K562 (cell line): ENCODE results near the gene KLHL22. TPM values are rescaled to one million over a fixed set of nuclear protein-coding genes. Genes with fewer than 3 reads are reported as not detected.

Source experiments
- CBFA2T2 ChIP-seq: fragments of 450-650 bp; conservative IDR thresholded peaks from 2 replicates; pipeline ENCODE4 v1.6.1; 2017; ENCODE audit warnings: mild to moderate bottlenecking
- CHD1 ChIP-seq: fragments of 200-600 bp; sonication (generic); IDR thresholded peaks from one replicate; pipeline ENCODE4 v1.6.1; 2012; ENCODE audit warnings: mild to moderate bottlenecking, moderate library complexity, low read length, inconsistent platforms
- EGR1 ChIP-seq: fragments of 450-650 bp; conservative IDR thresholded peaks from 2 replicates; pipeline ENCODE4 v1.6.1; 2017; ENCODE audit warnings: mild to moderate bottlenecking
- HDAC3 ChIP-seq: fragments of 450-650 bp; IDR thresholded peaks from 2 replicates; pipeline ENCODE4 v1.6.1; 2018; ENCODE audit warnings: borderline replicate concordance, mild to moderate bottlenecking, moderate library complexity; ENCODE audit not compliant: partially characterized antibody
- HNRNPLL ChIP-seq: fragments of 200-400 bp; formaldehyde crosslinking; IDR thresholded peaks from 2 replicates; pipeline ENCODE4 v1.6.1; 2017; ENCODE audit warnings: low read length, low read depth, mild to moderate bottlenecking; ENCODE audit not compliant: poor library complexity, severe bottlenecking
- LARP7 ChIP-seq: fragments of 450-650 bp; IDR thresholded peaks from 2 replicates; pipeline ENCODE4 v1.6.1; 2016
- MAZ ChIP-seq, 2 experiments: fragments of 450-650 bp in 1 of 2; sonication (generic) in 1 of 2; formaldehyde crosslinking; IDR thresholded peaks in 1 of 2; conservative IDR thresholded peaks in 1 of 2; 2 replicates each; pipeline versions ENCODE4 v1.4.0 to v1.5.0; 2020; ENCODE audit warnings: mild to moderate bottlenecking in 1 of 2, missing genetic modification reagents in 1 of 2
- MNT ChIP-seq, 2 experiments: fragments of 450-650 bp; conservative IDR thresholded peaks; 2 replicates each; pipeline ENCODE4 v1.6.1; 2017; ENCODE audit warnings: mild to moderate bottlenecking in 2 of 2, moderate library complexity in 2 of 2
- MYC ChIP-seq, 2 experiments: fragments of 250-450 bp in 1 of 2; sonication (Bioruptor Pico) in 1 of 2; IDR thresholded peaks; 2 replicates each; pipeline versions ENCODE4 v1.5.1 to v1.6.1; 2012 to 2021; ENCODE audit warnings: low read depth in 2 of 2, borderline replicate concordance in 1 of 2, improper control_type of control experiment in 1 of 2, low read length in 1 of 2, mild to moderate bottlenecking in 1 of 2, moderate library complexity in 1 of 2
- OTX1 ChIP-seq: fragments of 450-650 bp; formaldehyde crosslinking; IDR thresholded peaks from 2 replicates; pipeline ENCODE4 v1.4.0; 2022; ENCODE audit warnings: mild to moderate bottlenecking
- POLR2B ChIP-seq: fragments of 450-650 bp; IDR thresholded peaks from 2 replicates; pipeline ENCODE4 v1.6.1; 2018; ENCODE audit warnings: low read depth; ENCODE audit not compliant: partially characterized antibody
- SRF ChIP-seq, 2 experiments: fragments of 250-450, 450-650 bp in 1 of 2; sonication (Bioruptor Pico) in 1 of 2; sonication (generic) in 1 of 2; formaldehyde crosslinking; IDR thresholded peaks; 2 replicates each; pipeline versions ENCODE4 v1.5.0 to v1.5.1; 2020 to 2022; ENCODE audit warnings: mild to moderate bottlenecking in 1 of 2, missing genetic modification reagents in 1 of 2
- TCF15 ChIP-seq: fragments of 250-450 bp; sonication (Bioruptor Pico); IDR thresholded peaks from 2 replicates; pipeline ENCODE4 v1.8.0; 2022; ENCODE audit warnings: moderate library complexity, mild to moderate bottlenecking, inconsistent platforms
- XRCC4 ChIP-seq: IDR thresholded peaks from one replicate; pipeline ENCODE4 v1.6.1; 2011; ENCODE audit not compliant: insufficient read depth, insufficient read length; ENCODE audit errors: extremely low read depth
- ZNF165 ChIP-seq: fragments of 250-450 bp; sonication (Bioruptor Pico); IDR thresholded peaks from 2 replicates; pipeline ENCODE4 v1.4.0; 2020; ENCODE audit warnings: borderline replicate concordance
- polyA plus RNA-seq, 8 experiments: library from polyadenylated mRNA; depleted of rRNA in 4 of 8; stranded (reverse) in 5 of 8; unstranded in 3 of 8; fragments of >200 nt; fragmentation: Nextera tagmentation in 2 of 8; fragmentation: Illumina TruSeq in 1 of 8; extraction: Ambion mirVana in 2 of 8; extraction: Trizol in 1 of 8; gene quantifications; 2 replicates each; pipeline versions ENCODE4 v1.2.1 to v1.2.3, GENCODE V29; 2011 to 2014; ENCODE audit warnings: inconsistent platforms in 1 of 8, missing spikeins in 1 of 8
- total RNA-seq, 7 experiments: library from RNA; depleted of rRNA in 6 of 7; stranded (reverse); fragments of >200 nt in 6 of 7; fragmentation: Illumina TruSeq in 2 of 7; extraction: Trizol in 2 of 7; gene quantifications; 2 replicates each; pipeline versions ENCODE4 v1.2.1 to v1.2.3, GENCODE V29; 2011 to 2021; ENCODE audit warnings: low replicate concordance in 1 of 7
- TF ChIP-seq, protein P1 (sequence below): fragments of 450-650 bp; formaldehyde crosslinking; IDR thresholded peaks from 2 replicates; pipeline ENCODE4 v1.4.0; 2022; ENCODE audit warnings: missing genetic modification characterization

KLHL22 gene
- total and polyA plus RNA-seq, 9 of the 15 experiments (the other 6 are each of a cell fraction or from before 2014, with no cell fraction given): 1.3 to 25.6 (median 15.2) TPM

GRCh38 chr22:20517422-20517821 lies 21.8 kb upstream of the KLHL22 start (continued):
- no peak for TF ChIP-seq CBFA2T2
- TF ChIP-seq MNT (conservative IDR thresholded peaks at IDR 0.05): no peak
- TF ChIP-seq SRF (CRISPR knock-in tag; IDR thresholded peaks at IDR 0.05): 0 out of 4 replicates have a peak, but pooled peaks of 1 of the 2 experiments have one; percentile 19
- TF ChIP-seq ZNF165 (CRISPR knock-in tag): 0 out of 2 replicates have a peak, but pooled peaks have one; percentile 54
- TF ChIP-seq, protein P1, sequence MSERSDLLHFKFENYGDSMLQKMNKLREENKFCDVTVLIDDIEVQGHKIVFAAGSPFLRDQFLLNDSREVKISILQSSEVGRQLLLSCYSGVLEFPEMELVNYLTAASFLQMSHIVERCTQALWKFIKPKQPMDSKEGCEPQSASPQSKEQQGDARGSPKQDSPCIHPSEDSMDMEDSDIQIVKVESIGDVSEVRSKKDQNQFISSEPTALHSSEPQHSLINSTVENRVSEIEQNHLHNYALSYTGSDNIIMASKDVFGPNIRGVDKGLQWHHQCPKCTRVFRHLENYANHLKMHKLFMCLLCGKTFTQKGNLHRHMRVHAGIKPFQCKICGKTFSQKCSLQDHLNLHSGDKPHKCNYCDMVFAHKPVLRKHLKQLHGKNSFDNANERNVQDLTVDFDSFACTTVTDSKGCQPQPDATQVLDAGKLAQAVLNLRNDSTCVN (CRISPR knock-in tag): no peak
- TF ChIP-seq OTX1 (CRISPR knock-in tag): 0 out of 2 replicates have a peak, but pooled peaks have one; percentile 42
- TF ChIP-seq TCF15 (CRISPR knock-in tag): no peak
- TF ChIP-seq POLR2B: no peak
- TF ChIP-seq XRCC4: no peak
- TF ChIP-seq HNRNPLL: no peak
- peak in 1 of 2 experiments; percentile 49; a peak in 1 of 4 replicates for TF ChIP-seq MAZ (CRISPR knock-in tag; conservative IDR thresholded peaks at IDR 0.05 in 1 of 2, IDR thresholded peaks at IDR 0.05 in 1 of 2)
- TF ChIP-seq CHD1: peak; percentile 13
- no peak for TF ChIP-seq EGR1
- TF ChIP-seq HDAC3: no peak
- no peak for TF ChIP-seq LARP7
- TF ChIP-seq MYC (IDR thresholded peaks at IDR 0.05; ENCODE audit: low read depth, low read length): no peak
- TF ChIP-seq MYC (CRISPR knock-in tag; IDR thresholded peaks at IDR 0.05; ENCODE audit: borderline replicate concordance, low read depth): no peak
- TF ChIP-seq, all 486 proteins: peak for 11
